Suprapubic skin (tissue), 4 donors: ENCODE data around the gene WDR1. TPM values are rescaled to one million over a fixed set of nuclear protein-coding genes. Genes with fewer than 3 reads are reported as not detected.

Experiments used
- DNase-seq, 2 donors: peaks; one replicate each; pipeline ENCODE4 v3.0.0-alpha.2; 2019; ENCODE audit warnings: low spot score in 2 of 2
- H3K27ac ChIP-seq: fragments of 200-600 bp; sonication (generic); one replicate; pipeline ENCODE4 v1.5.1; 2019
- H3K27me3 ChIP-seq: fragments of 200-600 bp; sonication (generic); one replicate; pipeline ENCODE4 v1.5.1; 2019
- H3K36me3 ChIP-seq: fragments of 200-600 bp; sonication (generic); one replicate; pipeline ENCODE4 v1.5.1; 2019
- H3K4me1 ChIP-seq: fragments of 200-600 bp; sonication (generic); one replicate; pipeline ENCODE4 v1.5.1; 2019
- H3K4me3 ChIP-seq: fragments of 200-600 bp; sonication (generic); one replicate; pipeline ENCODE4 v1.5.1; 2019; ENCODE audit warnings: mild to moderate bottlenecking
- H3K9me3 ChIP-seq: fragments of 200-600 bp; sonication (generic); one replicate; pipeline ENCODE4 v1.5.1; 2019
- EP300 ChIP-seq: sonication (generic); formaldehyde crosslinking; IDR thresholded peaks from one replicate; pipeline ENCODE4 v1.6.1; 2017; ENCODE audit warnings: antibody characterized with exemption
- POLR2A ChIP-seq, 2 donors: fragments of 450-650 bp; IDR thresholded peaks; one replicate each; pipeline ENCODE4 v1.6.1; 2017; ENCODE audit warnings: antibody characterized with exemption in 2 of 2, mild to moderate bottlenecking in 2 of 2, moderate library complexity in 2 of 2
- POLR2AphosphoS5 ChIP-seq, 3 donors: sonication (generic); formaldehyde crosslinking; IDR thresholded peaks; one replicate each; pipeline ENCODE4 v1.6.1; 2017; ENCODE audit warnings: antibody characterized with exemption in 3 of 3
- WGBS: methylation state at CpG from one replicate; pipeline ENCODE4 v1.1.5; 2018; 5-methylcytosine and 5-hydroxymethylcytosine counted together
- total RNA-seq, 4 donors: library from RNA; depleted of rRNA; stranded (reverse); fragments of >200 nt; gene quantifications; one replicate each; pipeline ENCODE4 v1.1.0, GENCODE V29; 2016
- TF ChIP-seq, protein P1 (sequence below), 2 donors: fragments of 200-600 bp in 1 of 2; fragments of 450-650 bp in 1 of 2; sonication (generic) in 1 of 2; IDR thresholded peaks; one replicate each; pipeline ENCODE4 v1.5.1; 2016 to 2019; ENCODE audit warnings: antibody characterized with exemption in 2 of 2, mild to moderate bottlenecking in 1 of 2, moderate library complexity in 1 of 2

Gene WDR1
- total RNA-seq, 4 donors from 2014 or later = 113 to 126 (median 117) TPM

DNA sequence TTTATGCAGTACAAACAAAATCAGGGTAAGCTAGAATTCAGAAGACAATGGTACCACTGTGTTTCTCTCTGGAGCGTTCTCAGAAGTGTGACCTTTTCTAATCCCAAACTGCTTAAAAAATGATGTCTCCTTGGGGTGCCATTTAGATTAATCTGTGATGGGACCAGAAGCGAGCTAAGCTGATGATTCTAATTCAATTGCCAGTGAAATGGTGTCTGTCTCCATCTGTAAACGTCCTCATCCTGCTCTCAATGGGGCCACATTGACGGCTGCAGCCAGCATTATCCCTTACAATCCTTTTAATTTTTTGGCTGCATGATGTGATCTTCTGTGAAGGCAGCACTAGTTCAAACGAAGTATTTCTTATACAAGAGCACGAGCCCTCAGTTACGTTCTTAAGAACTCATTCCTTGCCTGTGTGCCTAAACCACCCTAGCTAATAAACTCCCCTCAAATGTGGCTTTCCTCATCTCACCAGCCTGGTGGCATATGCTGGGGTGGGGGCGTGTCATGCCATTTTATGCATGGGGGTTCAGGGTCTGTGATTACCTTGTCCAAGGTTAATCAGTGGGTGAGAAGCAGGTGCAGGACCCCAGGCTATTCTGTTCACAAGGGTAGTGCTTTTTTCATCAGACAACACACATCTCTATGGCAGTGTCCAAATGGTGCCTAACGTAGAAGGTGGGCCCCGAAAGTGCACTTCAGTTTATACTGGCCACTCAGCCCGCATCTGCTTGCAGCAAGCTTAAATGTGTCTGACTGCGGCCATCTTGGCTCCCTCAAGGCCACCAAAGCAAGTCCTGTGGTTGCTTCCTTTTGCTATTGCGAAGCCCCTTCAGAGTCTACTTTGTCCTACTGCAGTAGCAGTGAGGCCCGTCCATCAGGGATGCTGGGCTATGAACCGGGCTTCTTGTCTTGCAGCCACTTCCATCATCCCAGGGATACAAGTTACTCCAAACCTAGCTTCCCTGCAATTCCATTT lies 49.6 kb downstream of the WDR1 start:
- Histone ChIP-seq H3K36me3 (peaks cover 8% of the 10 kb centered on the region), H3K4me1 (peaks cover 9% of the 10 kb centered on the region), H3K27me3 (no peaks in the 10 kb centered on the region), H3K9me3 (no peaks in the 10 kb centered on the region), H3K4me3 (no peak overlapping the region), H3K27ac (no peak overlapping the region)
- 89% methylated on average over 15 of the region's 15 CpGs for WGBS
- DNase-seq = no peak
- TF ChIP-seq POLR2AphosphoS5 (IDR thresholded peaks at IDR 0.05) (no peak), EP300 (no peak), POLR2A (IDR thresholded peaks at IDR 0.05) (no peak)
- TF ChIP-seq, protein P1, sequence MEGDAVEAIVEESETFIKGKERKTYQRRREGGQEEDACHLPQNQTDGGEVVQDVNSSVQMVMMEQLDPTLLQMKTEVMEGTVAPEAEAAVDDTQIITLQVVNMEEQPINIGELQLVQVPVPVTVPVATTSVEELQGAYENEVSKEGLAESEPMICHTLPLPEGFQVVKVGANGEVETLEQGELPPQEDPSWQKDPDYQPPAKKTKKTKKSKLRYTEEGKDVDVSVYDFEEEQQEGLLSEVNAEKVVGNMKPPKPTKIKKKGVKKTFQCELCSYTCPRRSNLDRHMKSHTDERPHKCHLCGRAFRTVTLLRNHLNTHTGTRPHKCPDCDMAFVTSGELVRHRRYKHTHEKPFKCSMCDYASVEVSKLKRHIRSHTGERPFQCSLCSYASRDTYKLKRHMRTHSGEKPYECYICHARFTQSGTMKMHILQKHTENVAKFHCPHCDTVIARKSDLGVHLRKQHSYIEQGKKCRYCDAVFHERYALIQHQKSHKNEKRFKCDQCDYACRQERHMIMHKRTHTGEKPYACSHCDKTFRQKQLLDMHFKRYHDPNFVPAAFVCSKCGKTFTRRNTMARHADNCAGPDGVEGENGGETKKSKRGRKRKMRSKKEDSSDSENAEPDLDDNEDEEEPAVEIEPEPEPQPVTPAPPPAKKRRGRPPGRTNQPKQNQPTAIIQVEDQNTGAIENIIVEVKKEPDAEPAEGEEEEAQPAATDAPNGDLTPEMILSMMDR (IDR thresholded peaks at IDR 0.05) = no peak

DNA sequence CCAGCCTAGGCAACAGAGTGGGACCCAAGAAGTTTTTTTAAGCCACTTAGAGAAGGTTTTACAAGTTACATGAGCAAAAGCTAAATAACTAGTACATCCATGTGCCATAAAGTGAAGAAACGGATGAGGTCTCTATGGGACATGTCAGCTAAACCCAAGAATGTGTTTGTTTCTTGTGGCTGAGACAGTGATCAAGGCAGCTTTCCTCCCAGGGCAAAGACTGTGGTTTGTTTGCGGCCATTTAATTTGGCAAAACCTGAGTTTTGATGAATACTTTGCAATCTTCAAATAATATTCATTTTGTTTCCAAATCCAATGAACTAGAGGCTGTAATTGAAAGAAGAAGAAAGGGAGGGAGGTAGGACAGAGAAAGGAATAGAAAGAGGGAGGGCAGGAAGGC lies 50.4 kb downstream of the WDR1 start:
- TF ChIP-seq EP300 (no peak), POLR2A (IDR thresholded peaks at IDR 0.05) (no peak), POLR2AphosphoS5 (IDR thresholded peaks at IDR 0.05) (no peak)
- TF ChIP-seq, protein P1 (IDR thresholded peaks at IDR 0.05) = no peak
- DNase-seq = no peak

DNA sequence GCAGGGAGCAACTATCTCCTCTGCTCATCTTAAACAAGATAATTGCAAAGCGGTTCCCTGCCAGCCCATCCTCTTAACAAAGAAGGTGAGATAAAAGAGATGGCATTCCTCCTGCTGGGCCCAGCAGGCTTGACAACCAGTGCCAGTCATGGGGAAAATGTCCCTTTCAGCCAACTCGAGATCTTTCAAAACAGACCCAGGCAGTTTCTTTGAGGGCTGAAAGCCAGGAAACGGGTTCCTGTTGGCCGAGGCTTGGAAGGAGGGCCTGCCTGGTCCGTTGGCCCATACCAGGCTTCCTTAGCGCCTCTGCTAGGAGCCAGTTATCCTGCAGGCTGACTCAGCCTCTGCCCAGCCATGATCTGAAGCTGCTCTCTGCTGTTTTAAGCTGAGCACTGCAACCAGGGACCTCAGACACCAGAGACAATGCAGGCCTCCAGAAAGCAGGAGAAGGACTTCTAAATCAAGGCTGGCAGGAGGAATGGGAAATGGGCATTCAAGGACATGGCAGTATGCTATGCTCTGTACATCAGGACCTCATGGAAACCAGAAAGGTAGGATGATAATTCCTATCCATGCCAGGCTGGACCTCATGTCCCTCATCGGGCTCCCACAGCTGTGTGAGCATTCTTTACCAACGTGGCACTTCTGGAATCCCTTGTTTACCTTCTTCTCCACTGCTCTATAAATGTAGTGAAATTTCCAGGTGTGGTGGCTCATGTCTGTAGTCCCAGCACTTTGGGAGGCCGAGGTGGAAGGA lies 52.9 kb downstream of the WDR1 start:
- Histone ChIP-seq H3K27ac (no peak overlapping the region), H3K27me3 (no peaks in the 10 kb centered on the region), H3K9me3 (peaks cover 3% of the 10 kb centered on the region), H3K4me3 (no peak overlapping the region), H3K4me1 (peaks cover 9% of the 10 kb centered on the region), H3K36me3 (peaks cover 4% of the 10 kb centered on the region)
- TF ChIP-seq POLR2AphosphoS5 (IDR thresholded peaks at IDR 0.05) = no peak
- TF ChIP-seq, protein P1 (IDR thresholded peaks at IDR 0.05) = peak in 1 of 2 donors; percentile 78
- 43% methylated on average over 9 of the region's 9 CpGs for WGBS
- no peak for DNase-seq

More for the DNA sequence above, 50.4 kb downstream of the WDR1 start:
- H3K4me3 ChIP-seq = no peak overlapping the region
- H3K9me3 ChIP-seq = no peaks in the 10 kb centered on the region
- H3K36me3 ChIP-seq = peaks cover 8% of the 10 kb centered on the region
- H3K27ac ChIP-seq = no peak overlapping the region
- no peaks in the 10 kb centered on the region for H3K27me3 ChIP-seq
- peaks cover 9% of the 10 kb centered on the region for H3K4me1 ChIP-seq
- 40% methylated on average over 2 of the region's 2 CpGs for WGBS

DNA sequence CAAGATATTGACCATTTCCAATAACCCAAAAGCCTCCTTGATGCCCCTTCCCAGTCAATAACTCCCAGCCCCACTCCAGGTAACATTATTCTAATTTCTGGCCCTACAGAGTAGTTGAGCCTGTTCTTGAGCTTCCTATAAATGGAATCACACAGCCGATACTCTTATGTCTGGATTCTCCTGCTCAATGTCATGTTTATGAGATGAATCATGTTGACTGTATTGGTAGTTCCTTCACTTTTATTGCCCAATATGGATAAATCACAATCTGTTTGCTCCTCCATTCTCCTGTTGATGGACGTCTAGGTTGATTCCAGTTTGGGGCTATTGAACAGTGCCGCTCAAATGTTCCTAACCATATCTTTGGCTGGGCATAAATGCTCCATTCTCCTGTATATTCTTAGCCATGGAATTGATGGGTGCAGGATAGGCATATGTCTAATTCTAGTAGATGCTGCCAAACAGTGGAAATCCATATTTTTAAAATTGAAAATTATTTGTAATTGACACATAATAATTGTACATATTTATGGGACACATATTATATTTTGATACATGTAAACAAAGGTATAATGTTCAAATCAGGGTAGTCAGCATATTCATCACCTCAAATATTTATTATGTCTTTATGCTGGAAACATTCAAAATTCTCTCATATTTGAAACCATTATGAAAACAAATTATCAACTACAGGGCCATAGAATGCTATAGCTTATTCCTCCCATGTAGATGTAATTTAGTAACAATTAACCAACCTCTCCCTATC lies 54.8 kb downstream of the WDR1 start:
- Histone ChIP-seq H3K36me3 (peaks cover 4% of the 10 kb centered on the region), H3K27ac (no peak overlapping the region), H3K27me3 (no peaks in the 10 kb centered on the region), H3K9me3 (peaks cover 3% of the 10 kb centered on the region), H3K4me1 (peaks cover 9% of the 10 kb centered on the region), H3K4me3 (no peak overlapping the region)
- TF ChIP-seq EP300 = no peak
- no peak for DNase-seq
- WGBS = 73% methylated on average over 3 of the region's 3 CpGs

DNA sequence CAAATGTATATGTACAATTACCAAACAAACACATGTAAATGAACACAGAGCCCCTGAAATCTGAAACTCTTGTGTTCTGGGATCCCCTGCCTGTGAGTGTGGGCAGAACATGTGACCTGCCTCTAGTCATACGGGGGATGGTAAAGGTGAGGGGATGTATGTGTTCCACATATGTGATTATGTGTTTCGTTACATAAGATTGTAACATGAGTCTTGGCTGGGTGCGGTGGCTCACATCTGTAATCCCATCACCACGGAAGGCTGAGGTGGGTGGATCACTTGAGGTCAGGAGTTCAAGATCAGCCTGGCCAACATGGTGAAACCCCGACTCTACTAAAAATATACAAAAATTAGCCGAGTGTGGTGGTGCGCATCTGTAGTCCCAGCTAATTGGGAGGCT lies 58.2 kb downstream of the WDR1 start:
- H3K27me3 ChIP-seq = no peaks in the 10 kb centered on the region
- no peak overlapping the region for H3K4me3 ChIP-seq
- peaks cover 4% of the 10 kb centered on the region for H3K4me1 ChIP-seq
- WGBS = 97% methylated on average over 7 of the region's 7 CpGs
- no peaks in the 10 kb centered on the region for H3K36me3 ChIP-seq
- peaks cover 3% of the 10 kb centered on the region for H3K9me3 ChIP-seq
- TF ChIP-seq EP300 (no peak), POLR2AphosphoS5 (IDR thresholded peaks at IDR 0.05) (no peak), POLR2A (IDR thresholded peaks at IDR 0.05) (no peak)
- TF ChIP-seq, protein P1 (IDR thresholded peaks at IDR 0.05) = no peak
- no peak overlapping the region for H3K27ac ChIP-seq
- no peak for DNase-seq
